Liver (tissue), 3 donors: ENCODE results near the gene ATXN1.

Source experiments
- CTCF ChIP-seq: fragments of 150-350 bp; IDR thresholded peaks from 2 replicates; pipeline ENCODE4 v1.5.1; 2017; ENCODE audit warnings: improper control_type of control experiment, low read depth, low read length; ENCODE audit not compliant: missing input control
- FOXA2 ChIP-seq: IDR thresholded peaks from 2 replicates; pipeline ENCODE4 v1.6.1; 2016; ENCODE audit warnings: antibody characterized with exemption
- HNF4A ChIP-seq, 2 donors: conservative IDR thresholded peaks; 2 replicates each; pipeline ENCODE4 v1.6.1; 2016; ENCODE audit warnings: antibody characterized with exemption in 2 of 2, mild to moderate bottlenecking in 2 of 2
- JUND ChIP-seq, 2 donors: IDR thresholded peaks; 2 replicates each; pipeline ENCODE4 v1.6.1; 2016; ENCODE audit warnings: antibody characterized with exemption in 2 of 2
- SP1 ChIP-seq: IDR thresholded peaks from 2 replicates; pipeline ENCODE4 v1.6.1; 2018; ENCODE audit warnings: antibody characterized with exemption, mild to moderate bottlenecking
- TAF1 ChIP-seq: conservative IDR thresholded peaks from 2 replicates; pipeline ENCODE4 v1.6.1; 2016; ENCODE audit warnings: antibody characterized with exemption, mild to moderate bottlenecking
- TF ChIP-seq, protein P1 (sequence below): IDR thresholded peaks from 2 replicates; pipeline ENCODE4 v1.6.1; 2016; ENCODE audit warnings: antibody characterized with exemption
- donor health status: healthy.
- donor health status: healthy.

GRCh38 chr6:16274483-16274882, 486.8 kb downstream of the ATXN1 start:
- TF ChIP-seq CTCF: no peak
- TF ChIP-seq JUND (IDR thresholded peaks at IDR 0.05): no peak
- TF ChIP-seq, protein P1, sequence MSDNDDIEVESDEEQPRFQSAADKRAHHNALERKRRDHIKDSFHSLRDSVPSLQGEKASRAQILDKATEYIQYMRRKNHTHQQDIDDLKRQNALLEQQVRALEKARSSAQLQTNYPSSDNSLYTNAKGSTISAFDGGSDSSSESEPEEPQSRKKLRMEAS: no peak
- TF ChIP-seq SP1: no peak
- no peak for TF ChIP-seq HNF4A (conservative IDR thresholded peaks at IDR 0.05)
- no peak for TF ChIP-seq TAF1
- no peak for TF ChIP-seq FOXA2
